Sciatic nerve (tissue), 2 donors: ENCODE results near the gene GPC6. TPM values are rescaled to one million over a fixed set of nuclear protein-coding genes. Genes with fewer than 3 reads are reported as not detected.

Experiments
- ATAC-seq: fragments of 200-7000 bp; cut with Tn5 transposase; one replicate; pipeline ENCODE4 v1.9.1; 2020; ENCODE audit warnings: mild to moderate bottlenecking, moderate library complexity
- DNase-seq: peaks from one replicate; pipeline ENCODE4 v3.0.0-alpha.2; 2020; ENCODE audit warnings: low spot score
- intact Hi-C: fragments of 100-400 bp; cut with DNase I; formaldehyde crosslinking; loops from one replicate; pipeline ENCODE4 v1.14.2; 2022
- total RNA-seq: library from RNA; stranded (reverse); fragmentation: NEBNext Ultra II Directional; extraction: Animal tissue kit (Norgen Biotek cat#: 25700); gene quantifications from one replicate; pipeline ENCODE4 v1.2.1, GENCODE V29; 2021
- donor health status: DM: no; HTN: no; CAD: no.
- donor health status: DM: no; HTN: no; CAD: no.

The GPC6 gene
- total RNA-seq, 1 donor from 2014 or later = 37.8 TPM

- intact Hi-C loops = no loop called here
- peak; percentile 71 for DNase-seq
- ATAC-seq = peak; percentile 87
Observed at GRCh38 chr13:93227878-93228642, 1.5 kb downstream of the GPC6 start.

DNA sequence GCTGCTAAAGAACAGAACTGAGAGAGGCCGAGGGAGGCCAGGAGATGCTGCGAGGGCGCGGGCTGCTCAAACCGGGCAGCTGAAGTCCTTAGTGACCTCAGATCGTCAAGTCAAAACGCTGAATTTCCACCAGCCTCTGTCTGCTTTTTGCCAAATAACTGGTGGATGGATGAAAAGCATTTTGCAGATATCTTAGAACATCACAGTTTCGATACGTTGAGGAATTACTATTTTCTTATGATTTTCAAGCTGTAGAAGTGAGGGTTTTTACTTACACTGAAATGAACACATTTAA, 2.0 kb downstream of the GPC6 start:
- no peak for ATAC-seq
- no peak for DNase-seq
- intact Hi-C loops = no loop called here

DNA sequence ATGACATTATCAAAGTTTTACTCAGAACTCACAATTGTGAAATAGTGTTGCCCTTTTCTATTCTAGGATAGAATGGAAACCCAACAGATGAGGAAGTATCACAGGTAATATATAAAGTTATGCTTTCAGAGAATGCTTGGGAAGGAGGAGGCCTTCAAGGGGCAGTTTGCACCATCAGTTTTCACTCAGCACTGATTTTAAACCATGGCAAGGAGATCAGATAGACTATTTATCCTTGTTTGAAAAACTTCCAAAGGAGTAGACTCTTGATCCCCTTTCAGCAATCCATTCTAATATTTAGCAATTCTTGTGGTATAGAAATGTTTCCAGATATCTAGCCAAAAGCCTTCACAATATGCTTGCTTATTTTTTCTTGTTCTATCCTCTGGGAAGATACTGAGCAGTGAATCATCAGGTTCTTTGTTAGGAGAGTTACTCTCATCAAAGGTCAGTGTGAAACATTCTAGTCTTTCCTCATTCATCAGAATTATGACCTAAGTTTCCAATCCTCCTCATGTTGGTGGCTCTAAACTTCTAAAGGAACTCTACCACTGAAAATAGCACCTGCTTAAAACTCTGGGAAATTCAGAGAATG, 3.8 kb downstream of the GPC6 start:
- ATAC-seq (no peak), DNase-seq (no peak)
- intact Hi-C loops = no loop called here

- ATAC-seq (no peak), DNase-seq (no peak)
- intact Hi-C loops = no loop called here
Observed at GRCh38 chr13:93231867-93232266, 5.3 kb downstream of the GPC6 start.

GRCh38 chr13:93233997-93234416, 7.4 kb downstream of the GPC6 start:
- intact Hi-C loops = no loop called here
- DNase-seq = no peak
- ATAC-seq = no peak

DNA sequence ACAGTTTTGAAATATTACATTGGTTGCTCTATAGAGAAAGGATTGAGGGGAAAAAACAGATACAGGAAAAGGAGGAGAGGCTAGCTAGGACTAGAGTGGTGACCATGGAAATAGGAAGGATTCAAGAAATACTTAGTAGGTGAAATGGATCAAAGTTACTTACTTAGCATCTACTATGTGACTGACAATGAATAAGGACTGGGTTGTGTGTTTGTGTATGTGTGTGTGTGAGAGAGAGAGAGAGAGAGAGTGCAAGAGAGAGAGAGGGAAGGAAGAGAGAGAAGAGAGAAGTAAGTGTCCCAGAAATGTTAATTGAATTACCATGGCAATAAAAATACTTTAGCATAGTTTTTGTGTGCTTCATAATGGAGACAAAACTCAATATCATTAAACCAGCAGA, 7.9 kb downstream of the GPC6 start:
- intact Hi-C loops = no loop called here
- DNase-seq = no peak
- ATAC-seq = no peak

DNA sequence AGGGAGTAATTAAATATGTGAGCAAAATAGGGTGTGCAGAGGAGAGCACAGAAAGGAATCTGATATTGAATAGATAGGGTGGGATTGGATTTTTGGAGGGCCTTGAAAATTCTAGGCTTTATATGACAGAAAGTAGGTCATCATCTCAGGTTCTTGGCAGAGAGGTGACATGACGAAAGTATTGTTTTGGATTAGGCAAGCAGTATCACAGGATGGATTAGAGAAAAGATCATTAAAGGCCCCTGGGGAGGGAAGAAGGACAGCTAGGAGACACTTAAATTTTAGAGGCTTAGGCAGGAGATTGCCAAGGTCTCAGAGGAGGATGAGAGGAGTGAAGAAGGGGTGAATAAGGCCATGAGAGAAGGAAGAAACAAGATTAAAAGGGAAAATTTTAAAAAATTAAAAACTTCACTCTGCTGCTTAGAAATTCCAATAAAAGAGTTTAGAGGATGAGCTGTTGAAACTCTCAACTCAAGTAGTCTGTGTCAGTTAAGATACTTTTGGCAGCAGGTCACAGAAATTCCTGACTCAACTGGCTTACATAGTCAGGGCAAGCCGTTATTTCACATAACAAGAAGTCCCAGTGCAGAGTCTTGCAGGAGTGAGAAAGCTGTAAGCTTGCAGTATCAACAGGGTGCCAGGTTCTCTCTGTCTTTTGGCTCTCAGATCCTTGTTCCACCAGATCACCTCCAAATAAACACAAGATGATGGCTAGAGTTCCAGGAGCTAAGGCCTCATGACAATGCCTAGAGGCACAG, 8.8 kb downstream of the GPC6 start:
- intact Hi-C loops = no loop called here
- peak; percentile 92 for ATAC-seq

DNA sequence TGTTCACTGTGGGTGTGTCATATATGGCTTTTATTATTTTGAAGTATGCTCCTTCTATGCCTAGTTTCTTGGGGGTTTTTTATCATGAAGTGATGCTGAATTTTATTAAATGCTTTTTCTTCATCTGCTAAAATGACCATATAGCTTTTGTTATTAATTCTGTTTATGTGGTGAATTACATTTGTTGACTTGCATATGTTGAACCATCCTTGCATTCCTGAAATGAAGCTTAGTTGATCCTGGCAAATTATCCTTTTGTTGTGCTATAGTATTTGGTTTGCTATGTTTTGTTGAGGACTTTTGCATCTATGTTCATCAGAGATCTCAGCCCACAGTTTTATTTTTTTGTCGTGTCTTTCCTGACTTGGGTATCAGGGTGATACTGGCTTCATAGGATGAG, 12.1 kb downstream of the GPC6 start:
- intact Hi-C loops = no loop called here
- no peak for ATAC-seq
- no peak for DNase-seq

More for the DNA sequence above, 8.8 kb downstream of the GPC6 start:
- no peak for DNase-seq

GRCh38 chr13:93243375-93244063, 16.9 kb downstream of the GPC6 start:
- intact Hi-C loops = no loop called here
- ATAC-seq (peak; percentile 41), DNase-seq (no peak)

DNA sequence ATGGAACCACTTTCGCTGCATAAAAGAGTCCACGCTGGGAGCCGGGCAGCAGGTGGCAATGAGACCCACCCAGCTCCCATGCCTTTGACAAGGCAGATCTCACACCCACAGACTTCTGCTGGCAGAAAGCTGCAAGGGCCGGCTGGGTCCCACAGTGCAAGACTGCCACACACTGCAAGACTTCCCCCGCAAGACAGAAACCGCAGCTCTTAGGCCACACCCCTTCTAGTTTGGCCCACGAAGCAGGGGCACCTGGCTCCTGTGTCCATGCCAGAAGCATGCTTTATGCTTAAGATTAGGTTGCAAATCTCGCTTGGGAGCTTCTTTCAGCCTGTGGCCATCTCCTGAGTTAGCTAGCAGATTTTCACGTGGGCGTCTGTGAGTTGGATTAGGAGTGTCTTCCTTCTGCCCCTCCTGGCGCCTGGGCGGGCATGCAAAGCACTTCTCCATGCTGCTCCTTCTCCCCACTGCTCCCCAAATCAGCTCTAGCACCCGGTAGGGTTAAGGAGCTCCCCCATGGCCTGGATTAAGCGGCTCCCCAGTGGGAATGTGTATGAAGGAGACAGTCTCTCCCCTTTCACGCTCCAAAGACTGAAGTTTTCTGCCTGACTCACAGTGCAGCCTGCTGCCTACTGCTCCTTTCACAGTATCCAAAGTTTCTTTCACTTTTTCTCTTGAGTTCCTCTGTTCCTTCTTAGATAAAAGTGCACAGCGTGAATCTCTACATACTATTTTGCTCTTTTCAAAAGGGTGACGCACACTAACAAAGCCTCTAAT, 17.7 kb downstream of the GPC6 start:
- intact Hi-C loops = no loop called here
- ATAC-seq (peak; percentile 86), DNase-seq (no peak)

DNA sequence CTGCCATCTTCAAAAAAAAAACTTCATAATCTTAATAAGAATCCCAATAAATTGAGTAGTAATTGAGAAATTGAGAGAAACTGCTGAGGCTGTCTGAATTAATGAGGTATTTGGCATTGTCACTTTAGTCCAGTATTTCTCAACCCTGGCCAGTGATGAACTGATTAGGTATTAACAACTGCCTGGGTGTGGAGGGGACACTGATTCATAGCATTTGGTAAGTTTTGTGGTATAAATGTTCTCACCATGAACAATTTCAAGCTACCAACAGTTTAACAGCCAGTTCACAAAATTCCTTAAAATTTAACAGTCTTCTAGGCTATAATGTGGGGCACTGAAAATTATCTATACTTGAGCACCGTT, 18.3 kb downstream of the GPC6 start:
- no peak for DNase-seq
- peak; percentile 66 for ATAC-seq
- intact Hi-C loops = no loop called here

DNA sequence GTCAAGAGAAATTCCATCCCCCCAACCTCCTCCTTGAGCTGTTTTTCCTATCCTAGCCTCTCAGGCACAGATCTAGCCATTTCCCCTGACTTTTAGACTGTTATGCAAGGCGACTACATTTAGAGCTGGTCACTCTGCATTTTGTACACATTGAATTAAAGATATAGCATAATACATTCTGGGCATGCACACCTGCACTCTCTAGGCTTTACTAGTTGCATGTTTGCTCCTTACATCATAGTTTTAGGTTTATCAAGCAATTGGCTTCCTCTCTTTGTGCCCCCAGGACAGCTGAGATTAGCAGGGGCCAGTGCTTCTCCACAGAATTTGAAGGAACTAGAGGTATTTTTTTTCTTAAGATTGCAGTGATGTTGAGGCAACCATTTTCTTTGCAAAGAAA, 19.5 kb downstream of the GPC6 start:
- ATAC-seq (no peak), DNase-seq (no peak)
- intact Hi-C loops = no loop called here

GRCh38 chr13:93248627-93249047, 22.0 kb downstream of the GPC6 start:
- intact Hi-C loops = no loop called here
- DNase-seq = no peak
- no peak for ATAC-seq

GRCh38 chr13:93249364-93250306, 23.0 kb downstream of the GPC6 start:
- intact Hi-C loops = no loop called here
- no peak for DNase-seq
- ATAC-seq = no peak

DNA sequence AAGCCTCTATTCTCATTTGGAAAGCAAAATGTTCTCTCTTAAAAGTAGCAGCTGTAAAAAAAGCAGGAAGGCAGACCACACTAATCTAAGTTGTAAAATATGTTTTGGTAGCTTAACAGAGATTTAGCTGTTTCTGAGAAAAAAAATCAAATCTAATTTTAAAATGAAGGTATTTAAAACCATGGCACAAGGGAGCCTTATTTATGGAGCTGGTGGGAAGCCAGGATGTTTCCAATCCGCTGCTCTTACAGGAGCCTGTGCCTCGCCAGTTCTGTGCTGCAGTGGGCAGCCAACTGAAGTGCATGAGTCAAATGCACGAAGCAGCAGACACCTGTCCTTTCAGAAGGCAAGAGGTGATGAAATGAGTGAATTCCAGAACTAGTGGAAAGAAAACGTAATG, 28.2 kb downstream of the GPC6 start:
- intact Hi-C loops = no loop called here
- ATAC-seq = peak; percentile 52
- DNase-seq = no peak

GRCh38 chr13:93256998-93257397, 30.4 kb downstream of the GPC6 start:
- no peak for ATAC-seq
- DNase-seq = no peak
- intact Hi-C loops = no loop called here

DNA sequence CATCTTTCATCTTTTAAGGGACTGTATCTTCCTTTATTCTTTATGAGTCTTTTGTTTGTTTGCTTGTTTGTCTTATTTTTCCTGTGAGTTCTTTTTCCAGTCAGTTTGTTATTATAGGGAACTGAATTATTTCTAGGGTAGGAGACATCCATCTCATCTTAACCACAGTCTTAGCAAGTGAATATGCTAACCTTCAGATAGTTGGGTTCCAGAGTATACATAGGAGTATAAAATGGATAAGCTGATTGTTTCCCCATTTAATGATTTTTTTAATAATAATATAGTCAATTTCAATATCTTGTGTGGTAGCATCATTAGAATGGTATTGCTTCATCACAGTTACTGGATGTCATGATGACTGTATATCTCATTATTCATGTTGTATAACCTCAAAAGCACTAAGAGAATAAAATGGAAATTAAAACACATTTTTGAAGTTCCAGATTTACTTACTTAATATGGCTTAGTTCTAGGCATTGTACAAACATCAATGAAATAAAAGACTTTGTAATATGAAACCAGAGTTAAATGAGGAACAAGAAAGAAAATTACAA, 33.0 kb downstream of the GPC6 start:
- intact Hi-C loops = no loop called here
- ATAC-seq (no peak), DNase-seq (no peak)

DNA sequence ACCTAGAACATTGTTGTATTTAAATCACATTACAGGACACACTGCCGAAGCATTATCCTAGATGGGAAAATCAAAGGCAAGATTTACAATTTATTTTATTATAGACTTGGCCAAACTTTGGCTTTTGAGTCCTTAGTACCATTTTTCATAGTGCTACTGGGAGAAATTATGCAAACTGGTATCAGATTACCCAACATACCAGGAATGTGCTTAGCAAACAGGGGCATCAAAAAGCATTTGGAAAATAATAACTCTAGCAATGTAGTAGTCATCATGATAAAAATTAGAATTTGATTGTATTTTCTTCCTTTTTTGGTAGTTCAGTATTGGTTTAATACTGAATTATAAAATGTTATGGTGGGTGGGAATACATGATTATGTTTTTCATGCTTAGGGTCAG, 34.0 kb downstream of the GPC6 start:
- ATAC-seq (peak; percentile 74), DNase-seq (no peak)
- intact Hi-C loops = no loop called here
